HUES6 (cell line): ENCODE measurements around the gene PAM16.

Experiments used
- H3K27ac ChIP-seq: 2 replicates; pipeline ENCODE4 v1.7.0; 2013; ENCODE audit warnings: low read depth, mild to moderate bottlenecking, low read length, inconsistent platforms
- H3K27me3 ChIP-seq: 2 replicates; pipeline ENCODE4 v1.6.1; 2013; ENCODE audit warnings: low read length; ENCODE audit not compliant: control insufficient read depth, insufficient read depth
- H3K36me3 ChIP-seq: 2 replicates; pipeline ENCODE4 v1.6.1; 2013; ENCODE audit warnings: low read length; ENCODE audit not compliant: control insufficient read depth, insufficient read depth
- H3K4me1 ChIP-seq: 2 replicates; pipeline ENCODE4 v1.6.1; 2013; ENCODE audit warnings: low read length; ENCODE audit not compliant: control insufficient read depth, insufficient read depth
- H3K4me3 ChIP-seq: 2 replicates; pipeline ENCODE4 v1.5.1; 2013; ENCODE audit warnings: low read depth, low read length
- H3K9ac ChIP-seq: one replicate; pipeline ENCODE4 v1.6.1; 2013; ENCODE audit warnings: mild to moderate bottlenecking, low read length
- H3K9me3 ChIP-seq: 2 replicates; pipeline ENCODE4 v1.6.1; 2013; ENCODE audit warnings: low read depth, low read length; ENCODE audit not compliant: control insufficient read depth, insufficient read depth

Gene PAM16

DNA sequence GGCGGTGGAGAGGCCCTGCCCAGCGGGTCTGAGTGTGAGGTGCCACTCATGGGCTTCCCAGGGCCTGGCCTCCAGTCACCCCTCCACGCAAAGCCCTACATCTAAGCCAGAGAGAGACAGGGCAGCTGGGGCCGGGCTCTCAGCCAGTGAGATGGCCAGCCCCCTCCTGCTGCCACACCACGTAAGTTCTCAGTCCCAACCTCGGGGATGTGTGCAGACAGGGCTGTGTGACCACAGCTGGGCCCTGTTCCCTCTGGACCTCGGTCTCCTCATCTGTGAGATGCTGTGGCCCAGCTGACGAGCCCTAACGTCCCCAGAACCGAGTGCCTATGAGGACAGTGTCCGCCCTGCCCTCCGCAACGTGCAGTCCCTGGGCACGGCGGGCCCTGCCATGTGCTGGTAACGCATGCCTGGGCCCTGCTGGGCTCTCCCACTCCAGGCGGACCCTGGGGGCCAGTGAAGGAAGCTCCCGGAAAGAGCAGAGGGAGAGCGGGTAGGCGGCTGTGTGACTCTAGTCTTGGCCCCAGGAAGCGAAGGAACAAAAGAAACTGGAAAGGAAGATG is 31.8 kb upstream of the PAM16 start:
- H3K27ac ChIP-seq, result no peak overlapping the region
- H3K4me1 ChIP-seq, result peaks cover 24% of the 10 kb centered on the region; the same call in 1 of the 2 replicates
- peaks cover 16% of the 10 kb centered on the region for H3K36me3 ChIP-seq
- no peak overlapping the region for H3K9ac ChIP-seq
- H3K27me3 ChIP-seq, result no peaks in the 10 kb centered on the region
- H3K9me3 ChIP-seq, result no peaks in the 10 kb centered on the region
- no peak overlapping the region for H3K4me3 ChIP-seq

DNA sequence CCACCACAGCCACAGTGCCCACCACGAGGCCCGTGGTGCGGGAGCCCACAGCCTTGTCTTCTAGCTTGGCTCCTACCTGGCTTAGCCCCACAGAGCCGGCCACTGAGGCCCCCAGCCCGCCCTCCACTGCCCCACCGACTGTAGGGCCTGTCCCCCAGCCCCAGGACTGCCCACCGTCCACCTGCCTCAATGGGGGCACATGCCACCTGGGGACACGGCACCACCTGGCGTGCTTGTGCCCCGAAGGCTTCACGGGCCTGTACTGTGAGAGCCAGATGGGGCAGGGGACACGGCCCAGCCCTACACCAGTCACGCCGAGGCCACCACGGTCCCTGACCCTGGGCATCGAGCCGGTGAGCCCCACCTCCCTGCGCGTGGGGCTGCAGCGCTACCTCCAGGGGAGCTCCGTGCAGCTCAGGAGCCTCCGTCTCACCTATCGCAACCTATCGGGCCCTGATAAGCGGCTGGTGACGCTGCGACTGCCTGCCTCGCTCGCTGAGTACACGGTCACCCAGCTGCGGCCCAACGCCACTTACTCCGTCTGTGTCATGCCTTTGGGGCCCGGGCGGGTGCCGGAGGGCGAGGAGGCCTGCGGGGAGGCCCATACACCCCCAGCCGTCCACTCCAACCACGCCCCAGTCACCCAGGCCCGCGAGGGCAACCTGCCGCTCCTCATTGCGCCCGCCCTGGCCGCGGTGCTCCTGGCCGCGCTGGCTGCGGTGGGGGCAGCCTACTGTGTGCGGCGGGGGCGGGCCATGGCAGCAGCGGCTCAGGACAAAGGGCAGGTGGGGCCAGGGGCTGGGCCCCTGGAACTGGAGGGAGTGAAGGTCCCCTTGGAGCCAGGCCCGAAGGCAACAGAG is 31.0 kb upstream of the PAM16 start:
- no peaks in the 10 kb centered on the region for H3K9me3 ChIP-seq
- no peaks in the 10 kb centered on the region for H3K27me3 ChIP-seq
- peaks cover 13% of the 10 kb centered on the region for H3K36me3 ChIP-seq
- H3K4me3 ChIP-seq, result no peak overlapping the region
- peaks cover 28% of the 10 kb centered on the region for H3K4me1 ChIP-seq
- H3K27ac ChIP-seq, result no peak overlapping the region
- no peak overlapping the region for H3K9ac ChIP-seq

DNA sequence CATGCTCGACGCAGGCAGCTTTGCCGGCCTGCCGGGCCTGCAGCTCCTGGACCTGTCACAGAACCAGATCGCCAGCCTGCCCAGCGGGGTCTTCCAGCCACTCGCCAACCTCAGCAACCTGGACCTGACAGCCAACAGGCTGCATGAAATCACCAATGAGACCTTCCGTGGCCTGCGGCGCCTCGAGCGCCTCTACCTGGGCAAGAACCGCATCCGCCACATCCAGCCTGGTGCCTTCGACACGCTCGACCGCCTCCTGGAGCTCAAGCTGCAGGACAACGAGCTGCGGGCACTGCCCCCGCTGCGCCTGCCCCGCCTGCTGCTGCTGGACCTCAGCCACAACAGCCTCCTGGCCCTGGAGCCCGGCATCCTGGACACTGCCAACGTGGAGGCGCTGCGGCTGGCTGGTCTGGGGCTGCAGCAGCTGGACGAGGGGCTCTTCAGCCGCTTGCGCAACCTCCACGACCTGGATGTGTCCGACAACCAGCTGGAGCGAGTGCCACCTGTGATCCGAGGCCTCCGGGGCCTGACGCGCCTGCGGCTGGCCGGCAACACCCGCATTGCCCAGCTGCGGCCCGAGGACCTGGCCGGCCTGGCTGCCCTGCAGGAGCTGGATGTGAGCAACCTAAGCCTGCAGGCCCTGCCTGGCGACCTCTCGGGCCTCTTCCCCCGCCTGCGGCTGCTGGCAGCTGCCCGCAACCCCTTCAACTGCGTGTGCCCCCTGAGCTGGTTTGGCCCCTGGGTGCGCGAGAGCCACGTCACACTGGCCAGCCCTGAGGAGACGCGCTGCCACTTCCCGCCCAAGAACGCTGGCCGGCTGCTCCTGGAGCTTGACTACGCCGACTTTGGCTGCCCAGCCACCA is 30.2 kb upstream of the PAM16 start:
- H3K9me3 ChIP-seq, result no peaks in the 10 kb centered on the region
- H3K4me3 ChIP-seq, result no peak overlapping the region
- peaks cover 13% of the 10 kb centered on the region for H3K36me3 ChIP-seq
- no peak overlapping the region for H3K9ac ChIP-seq
- no peak overlapping the region for H3K27ac ChIP-seq
- no peaks in the 10 kb centered on the region for H3K27me3 ChIP-seq
- H3K4me1 ChIP-seq, result peaks cover 34% of the 10 kb centered on the region

DNA sequence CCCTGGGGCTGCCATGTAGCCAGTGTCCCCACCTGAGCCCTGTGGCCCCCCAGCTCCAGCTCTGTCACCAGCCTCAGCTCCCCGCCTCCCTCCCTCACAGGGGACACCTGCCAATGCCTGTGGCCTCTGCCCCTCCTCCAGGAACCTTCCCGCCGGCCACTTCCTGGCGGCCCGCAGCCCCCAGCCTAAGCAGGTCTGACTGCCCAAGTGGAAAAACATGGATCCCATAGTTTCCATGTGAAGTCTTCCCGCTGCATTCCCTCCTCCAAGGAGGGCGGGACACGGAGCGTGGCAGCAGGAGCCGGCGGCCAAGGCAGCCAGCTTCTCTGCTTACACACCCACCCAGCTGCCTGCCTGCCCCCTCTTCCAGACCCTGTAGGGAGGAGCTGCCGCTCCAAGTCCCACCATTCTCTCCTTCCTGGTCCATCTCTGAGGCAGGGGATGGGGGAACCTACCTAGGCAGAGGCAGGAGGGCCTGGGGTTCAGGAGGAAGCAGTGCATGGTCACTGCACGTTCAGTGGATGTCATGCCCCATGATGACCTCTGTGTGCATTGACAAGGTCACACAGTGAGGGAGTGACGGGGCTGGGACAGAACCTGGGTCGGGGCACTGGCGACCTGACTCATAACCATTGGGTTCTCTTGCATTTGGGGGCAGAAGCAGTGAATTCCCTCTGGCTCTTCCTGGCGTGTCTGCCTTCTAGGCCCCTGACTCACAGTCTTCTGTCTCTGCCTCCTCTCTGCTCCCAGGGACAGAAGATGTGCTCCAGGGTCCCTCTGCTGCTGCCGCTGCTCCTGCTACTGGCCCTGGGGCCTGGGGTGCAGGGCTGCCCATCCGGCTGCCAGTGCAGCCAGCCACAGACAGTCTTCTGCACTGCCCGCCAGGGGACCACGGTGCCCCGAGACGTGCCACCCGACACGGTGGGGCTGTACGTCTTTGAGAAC is 29.3 kb upstream of the PAM16 start:
- Histone ChIP-seq H3K27ac (no peak overlapping the region), H3K4me3 (no peak overlapping the region), H3K36me3 (peaks cover 13% of the 10 kb centered on the region), H3K9ac (peak overlapping the region; percentile 24), H3K9me3 (no peaks in the 10 kb centered on the region), H3K27me3 (no peaks in the 10 kb centered on the region), H3K4me1 (peaks cover 41% of the 10 kb centered on the region)

DNA sequence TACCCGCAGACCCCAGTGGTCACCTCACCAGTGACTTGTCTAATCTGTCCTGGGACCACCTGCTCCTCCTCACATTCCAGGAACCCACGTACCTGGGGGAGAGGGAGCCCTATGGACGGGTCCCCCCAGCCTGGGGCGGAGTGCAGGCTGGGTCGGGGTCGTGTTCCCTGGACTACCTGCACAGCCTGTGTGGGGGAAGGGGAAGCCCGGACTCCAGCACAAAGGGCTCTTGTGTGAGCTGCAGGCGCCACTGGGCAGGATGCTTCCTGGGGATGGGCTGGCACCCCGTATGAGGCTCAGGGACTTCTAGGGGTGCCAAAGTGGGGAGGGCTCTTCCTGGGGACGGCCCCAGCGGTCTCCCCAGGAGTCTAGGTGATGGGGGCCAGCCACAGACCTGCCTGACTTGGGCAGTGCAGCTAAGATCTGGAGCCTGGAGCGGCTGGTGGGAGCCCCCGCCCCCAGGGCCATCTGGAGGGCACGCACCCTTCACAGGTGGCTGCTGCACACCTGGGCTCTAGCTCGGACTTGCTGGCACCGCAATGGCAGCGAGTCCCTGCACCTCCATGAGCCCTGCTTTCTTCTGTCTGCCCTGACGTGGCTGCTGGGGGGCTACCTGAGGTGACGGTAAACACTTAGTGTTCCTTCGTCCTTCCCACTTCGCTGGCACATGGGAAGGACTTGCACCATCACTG is 28.0 kb upstream of the PAM16 start:
- Histone ChIP-seq H3K9me3 (no peaks in the 10 kb centered on the region), H3K9ac (no peak overlapping the region), H3K27ac (no peak overlapping the region), H3K4me1 (peaks cover 52% of the 10 kb centered on the region), H3K36me3 (peaks cover 13% of the 10 kb centered on the region), H3K27me3 (no peaks in the 10 kb centered on the region), H3K4me3 (no peak overlapping the region)

DNA sequence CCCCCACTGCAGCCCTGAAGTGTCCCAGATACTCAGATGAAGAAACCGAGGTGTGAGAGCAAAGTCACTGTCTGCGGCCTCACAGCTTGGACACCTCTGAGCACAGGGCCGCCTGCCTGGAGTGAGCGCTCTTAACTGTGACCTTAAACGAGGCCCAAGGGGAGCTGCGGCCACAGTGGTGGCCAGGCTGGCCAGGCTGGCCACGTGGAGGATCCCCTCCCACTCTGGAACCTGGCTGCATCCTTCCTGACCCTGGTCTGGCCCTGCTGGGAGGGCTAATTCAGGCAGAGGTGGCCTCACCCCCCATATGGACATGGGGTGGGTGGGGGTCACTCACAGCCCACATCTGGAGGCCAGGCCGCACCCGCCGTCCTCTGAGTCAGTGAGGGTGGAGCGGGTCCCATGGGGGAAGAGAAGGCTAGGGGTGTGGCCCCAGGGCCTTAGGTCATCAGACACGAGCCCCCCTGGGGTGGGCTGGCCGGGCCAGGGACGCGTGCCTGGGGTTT is 27.1 kb upstream of the PAM16 start:
- H3K9me3 ChIP-seq, result no peaks in the 10 kb centered on the region
- H3K27ac ChIP-seq, result no peak overlapping the region
- H3K36me3 ChIP-seq, result peaks cover 13% of the 10 kb centered on the region
- peaks cover 60% of the 10 kb centered on the region for H3K4me1 ChIP-seq
- H3K27me3 ChIP-seq, result no peaks in the 10 kb centered on the region
- no peak overlapping the region for H3K4me3 ChIP-seq
- H3K9ac ChIP-seq, result no peak overlapping the region

DNA sequence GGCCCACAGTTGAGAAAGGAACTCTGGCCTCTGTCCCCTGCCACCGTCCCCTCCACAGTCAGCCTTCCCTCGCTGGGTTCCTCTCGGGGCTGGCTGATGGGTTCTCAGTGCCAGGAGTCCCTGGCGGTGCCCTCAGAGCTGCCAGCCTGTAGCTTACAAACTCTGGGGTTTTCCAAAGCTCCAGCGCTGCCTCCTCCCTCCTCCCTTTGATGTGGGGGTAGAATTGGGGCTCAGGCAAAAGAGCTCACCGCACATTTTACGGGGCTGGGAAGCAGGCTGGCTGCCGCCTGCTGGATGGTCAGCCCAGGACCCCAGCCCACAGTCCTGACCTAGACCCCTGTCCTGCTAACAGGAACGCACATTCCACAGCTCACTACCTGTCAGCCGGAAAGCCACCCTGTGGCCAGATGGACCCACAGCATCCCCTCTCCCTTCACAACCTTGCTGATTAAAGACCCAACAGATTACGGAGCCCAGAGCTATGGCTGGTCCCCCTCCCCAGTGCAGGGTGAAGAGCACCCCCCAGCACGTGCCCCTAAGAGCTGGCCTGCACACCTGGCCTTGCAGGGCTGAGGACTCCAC is 26.5 kb upstream of the PAM16 start:
- Histone ChIP-seq H3K9me3 (no peaks in the 10 kb centered on the region), H3K9ac (no peak overlapping the region), H3K27ac (no peak overlapping the region), H3K4me1 (peaks cover 66% of the 10 kb centered on the region), H3K27me3 (no peaks in the 10 kb centered on the region), H3K36me3 (peaks cover 10% of the 10 kb centered on the region), H3K4me3 (no peak overlapping the region)

DNA sequence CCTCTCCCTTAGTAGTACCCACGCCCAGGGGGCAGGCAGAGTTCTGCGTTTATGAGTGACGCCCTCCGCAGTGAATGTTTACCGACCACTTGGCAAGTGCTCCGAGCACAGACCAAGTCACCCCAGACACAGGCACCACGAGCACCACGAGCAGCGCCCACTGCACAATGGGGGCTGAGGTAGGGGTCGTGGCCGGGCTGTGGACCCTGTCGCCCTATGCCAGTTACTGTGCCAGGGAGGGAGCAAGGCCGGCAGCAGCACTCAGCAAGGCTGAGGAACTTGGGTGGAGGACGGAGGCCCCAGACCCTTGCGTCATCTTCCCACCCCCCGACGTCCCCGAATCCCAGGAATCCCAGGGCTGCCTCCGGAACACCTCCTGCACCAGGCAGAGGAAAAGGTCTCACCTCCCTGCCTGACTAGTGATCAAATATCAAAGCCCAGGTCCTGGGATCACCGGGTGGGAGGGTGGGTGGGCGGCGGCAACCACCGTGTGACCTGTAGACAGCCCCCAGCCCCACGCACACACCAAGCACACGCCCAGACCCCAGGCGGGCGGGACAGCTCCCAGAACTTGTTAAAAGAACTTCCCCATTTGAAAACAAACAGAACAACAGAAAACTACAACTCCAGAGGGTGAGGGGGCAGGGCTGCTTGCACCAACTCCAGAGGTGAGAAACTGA is 25.9 kb upstream of the PAM16 start:
- Histone ChIP-seq H3K4me3 (no peak overlapping the region), H3K9me3 (no peaks in the 10 kb centered on the region), H3K4me1 (peaks cover 69% of the 10 kb centered on the region), H3K27ac (peak overlapping the region; percentile 31; the same call in 1 of the 2 replicates), H3K36me3 (peaks cover 7% of the 10 kb centered on the region), H3K9ac (peak overlapping the region; percentile 38), H3K27me3 (no peaks in the 10 kb centered on the region)

DNA sequence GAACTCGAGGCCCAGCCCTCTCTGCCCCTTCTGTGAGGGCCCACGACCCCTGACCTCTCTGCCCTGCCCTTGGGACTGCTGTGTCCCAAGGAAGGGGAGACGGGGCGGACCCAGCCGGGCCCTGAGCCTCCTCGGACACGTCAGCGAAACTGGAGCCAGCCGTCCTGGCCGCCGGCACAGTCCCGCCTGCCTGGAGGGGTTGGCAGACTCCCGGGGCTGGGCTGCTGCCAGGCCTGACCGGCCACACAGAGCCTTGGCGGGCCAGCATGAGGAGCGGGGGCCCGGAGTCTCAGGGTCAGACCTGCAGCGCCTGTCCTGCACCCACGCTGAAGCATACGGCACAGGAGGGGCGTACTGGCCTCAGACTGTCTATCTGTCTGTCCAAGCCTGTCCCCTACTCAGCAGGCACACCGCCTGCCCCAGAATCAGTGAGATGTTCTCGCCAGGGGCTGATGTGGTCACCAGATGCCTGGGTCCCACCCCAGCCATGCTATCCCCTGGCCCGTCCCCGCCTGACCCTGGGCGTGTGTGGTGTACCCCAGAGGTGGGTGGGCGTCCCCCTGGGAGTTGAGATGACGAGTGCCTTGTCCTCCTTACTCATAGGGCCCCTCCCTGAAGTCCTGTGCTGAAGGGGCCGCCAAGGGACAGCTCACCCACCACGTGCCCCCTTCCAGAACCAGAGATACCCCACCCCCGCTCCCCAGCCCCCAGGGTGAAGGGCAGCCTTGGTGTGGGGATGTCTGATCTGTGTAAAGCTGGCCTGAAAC is 25.2 kb upstream of the PAM16 start:
- Histone ChIP-seq H3K27ac (peak overlapping the region; percentile 31; the same call in 1 of the 2 replicates), H3K4me1 (peaks cover 71% of the 10 kb centered on the region), H3K4me3 (no peak overlapping the region), H3K36me3 (peaks cover 5% of the 10 kb centered on the region; the same call in 1 of the 2 replicates), H3K9ac (peak overlapping the region; percentile 38), H3K9me3 (no peaks in the 10 kb centered on the region), H3K27me3 (no peaks in the 10 kb centered on the region)
